Activated CD4-positive, alpha-beta memory T cell treated with anti-CD3 and anti-CD28 coated beads, Interleukin-2, amount 10 ng/mL, durations not matched to agents 7 days and 5 days (primary cell): ENCODE data around the gene SMAD7. TPM values are rescaled to one million over a fixed set of nuclear protein-coding genes. Genes with fewer than 3 reads are reported as not detected.

Experiments used
- CTCF ChIA-PET: fragments of 350-600 bp; sonication (Branson Sonifier 250); formaldehyde crosslinking; loops from one replicate; lab custom pipeline; 2021; ENCODE audit warnings: antibody characterized with exemption, inconsistent platforms; lab: Charles Lee
- POLR2A ChIA-PET: fragments of 350-600 bp; sonication (Branson Sonifier 250); formaldehyde crosslinking; loops from one replicate; lab custom pipeline; 2021; ENCODE audit warnings: antibody characterized with exemption; lab: Charles Lee
- DNase-seq: peaks from one replicate; pipeline ENCODE4 v3.0.0-alpha.2; 2020
- H3K27ac Mint-ChIP-seq: one replicate; pipeline ENCODE4 v1.8.0; 2021; ENCODE audit warnings: mild to moderate bottlenecking, mixed read lengths
- H3K27me3 Mint-ChIP-seq: one replicate; pipeline ENCODE4 v1.8.0; 2021; ENCODE audit warnings: mixed read lengths
- H3K36me3 Mint-ChIP-seq: one replicate; pipeline ENCODE4 v1.8.0; 2021; ENCODE audit warnings: low read depth, mixed read lengths
- H3K4me1 Mint-ChIP-seq: one replicate; pipeline ENCODE4 v1.8.0; 2021; ENCODE audit warnings: mixed read lengths
- H3K4me3 Mint-ChIP-seq: one replicate; pipeline ENCODE4 v1.8.0; 2021; ENCODE audit warnings: mild to moderate bottlenecking, mixed read lengths
- H3K9me3 Mint-ChIP-seq: one replicate; pipeline ENCODE4 v1.8.0; 2021; ENCODE audit warnings: mixed read lengths
- total RNA-seq, 2 experiments: library from RNA; stranded (reverse); gene quantifications; one replicate each; pipeline ENCODE4 v1.2.3, GENCODE V29; 2021

The SMAD7 gene, protein sequence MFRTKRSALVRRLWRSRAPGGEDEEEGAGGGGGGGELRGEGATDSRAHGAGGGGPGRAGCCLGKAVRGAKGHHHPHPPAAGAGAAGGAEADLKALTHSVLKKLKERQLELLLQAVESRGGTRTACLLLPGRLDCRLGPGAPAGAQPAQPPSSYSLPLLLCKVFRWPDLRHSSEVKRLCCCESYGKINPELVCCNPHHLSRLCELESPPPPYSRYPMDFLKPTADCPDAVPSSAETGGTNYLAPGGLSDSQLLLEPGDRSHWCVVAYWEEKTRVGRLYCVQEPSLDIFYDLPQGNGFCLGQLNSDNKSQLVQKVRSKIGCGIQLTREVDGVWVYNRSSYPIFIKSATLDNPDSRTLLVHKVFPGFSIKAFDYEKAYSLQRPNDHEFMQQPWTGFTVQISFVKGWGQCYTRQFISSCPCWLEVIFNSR
- 10 to 100 TPM; 30.0 to 31.0 TPM for total RNA-seq

DNA sequence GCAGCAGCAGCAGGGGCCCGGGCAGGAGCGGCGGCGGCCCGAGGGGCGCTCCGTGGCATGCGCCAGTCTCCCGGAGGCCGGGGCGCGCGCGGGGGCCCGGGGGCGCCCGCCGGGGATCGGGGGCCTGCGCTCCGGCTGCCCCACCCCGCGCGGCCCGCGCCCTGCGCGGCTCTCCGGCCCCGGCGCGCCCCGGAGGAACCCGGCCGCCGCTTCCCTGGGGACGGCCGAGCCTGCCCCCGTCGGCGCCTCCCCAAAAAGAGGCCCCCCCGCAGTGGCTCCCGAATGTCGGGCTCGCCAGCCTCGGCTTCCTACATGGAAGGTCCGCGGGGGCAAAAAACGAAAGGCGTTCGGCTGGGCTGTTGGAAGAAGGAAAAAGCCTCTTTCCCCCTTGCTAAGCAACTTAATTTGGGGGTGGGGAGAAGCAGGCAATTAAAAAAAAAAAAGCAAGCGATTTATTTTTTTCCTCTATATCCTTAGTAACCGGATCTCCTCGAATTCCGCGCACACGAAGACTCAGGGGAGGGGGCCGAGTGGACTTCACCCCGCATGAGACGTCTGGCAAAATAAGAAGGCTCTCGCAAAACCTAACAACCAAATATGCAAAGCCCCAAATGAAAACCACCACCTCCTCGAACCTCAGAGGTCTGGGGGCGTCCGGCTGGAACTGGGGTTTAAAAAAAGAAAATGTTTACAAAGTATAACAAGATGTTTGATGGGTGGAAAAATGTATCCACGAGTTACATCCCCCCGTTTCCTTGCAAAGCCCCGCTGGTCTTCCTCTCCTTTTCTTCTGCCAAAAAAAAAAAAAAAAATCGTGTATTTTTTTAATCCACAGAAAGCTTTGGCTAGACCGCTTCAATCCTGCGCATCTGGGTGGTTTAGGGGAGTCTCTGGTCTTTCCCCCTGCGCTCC, at the start of gene SMAD7:
Gene SMAD7, minus strand, starts transcription at position 430 of the 912 bp plus-strand sequence. CDS start 541 bp downstream, outside the sequence.
- peak within 1 kb of the TSS; percentile 99 for H3K4me3 Mint-ChIP-seq
- peaks cover 38% of the 10 kb centered on the region for H3K36me3 Mint-ChIP-seq
- peaks cover 47% of the 10 kb centered on the region for H3K4me1 Mint-ChIP-seq
- DNase-seq: no peak
- no peaks in the 10 kb centered on the region for H3K9me3 Mint-ChIP-seq
- H3K27ac Mint-ChIP-seq: peak within 1 kb of the TSS; percentile 84
- no peaks in the 10 kb centered on the region for H3K27me3 Mint-ChIP-seq
- CTCF ChIA-PET: interaction anchor here (0.7 to 1.2 kb wide), 4 partner anchors 12 to 212 kb away, joined by 3 read pairs; no protein-coding TSS in a partner anchor
- POLR2A ChIA-PET: interaction anchor here (0.7 to 3.1 kb wide), 13 partner anchors 9 to 537 kb away, joined by 3 to 37 read pairs (median 8); no protein-coding TSS in a partner anchor

DNA sequence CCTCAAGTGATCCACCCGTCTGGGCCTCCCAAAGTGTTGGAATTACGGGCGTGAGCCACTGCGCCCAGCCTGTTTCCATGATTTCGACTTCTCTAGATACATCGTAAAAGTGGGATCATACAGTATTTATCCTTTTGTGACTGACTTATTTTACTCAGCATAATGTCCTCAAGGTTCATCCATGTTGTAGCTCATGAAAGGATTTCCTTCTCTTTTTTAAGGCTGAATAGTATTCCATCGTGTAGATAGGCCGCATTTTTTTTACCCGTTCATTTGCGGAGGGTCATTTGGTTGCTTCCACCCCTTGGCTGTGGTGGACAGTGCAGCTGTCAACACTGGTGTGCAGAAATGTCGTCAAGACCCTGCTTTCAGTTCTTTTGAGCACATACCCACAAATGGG, 48.8 kb upstream of the SMAD7 start:
- ChIA-PET CTCF (no interaction called here), POLR2A (no interaction called here)
- no peak for DNase-seq
- peaks cover 12% of the 10 kb centered on the region for H3K4me1 Mint-ChIP-seq
- peaks cover 9% of the 10 kb centered on the region for H3K27me3 Mint-ChIP-seq
- H3K4me3 Mint-ChIP-seq: no peak overlapping the region
- H3K36me3 Mint-ChIP-seq: no peaks in the 10 kb centered on the region
- H3K27ac Mint-ChIP-seq: no peak overlapping the region
- H3K9me3 Mint-ChIP-seq: no peaks in the 10 kb centered on the region

DNA sequence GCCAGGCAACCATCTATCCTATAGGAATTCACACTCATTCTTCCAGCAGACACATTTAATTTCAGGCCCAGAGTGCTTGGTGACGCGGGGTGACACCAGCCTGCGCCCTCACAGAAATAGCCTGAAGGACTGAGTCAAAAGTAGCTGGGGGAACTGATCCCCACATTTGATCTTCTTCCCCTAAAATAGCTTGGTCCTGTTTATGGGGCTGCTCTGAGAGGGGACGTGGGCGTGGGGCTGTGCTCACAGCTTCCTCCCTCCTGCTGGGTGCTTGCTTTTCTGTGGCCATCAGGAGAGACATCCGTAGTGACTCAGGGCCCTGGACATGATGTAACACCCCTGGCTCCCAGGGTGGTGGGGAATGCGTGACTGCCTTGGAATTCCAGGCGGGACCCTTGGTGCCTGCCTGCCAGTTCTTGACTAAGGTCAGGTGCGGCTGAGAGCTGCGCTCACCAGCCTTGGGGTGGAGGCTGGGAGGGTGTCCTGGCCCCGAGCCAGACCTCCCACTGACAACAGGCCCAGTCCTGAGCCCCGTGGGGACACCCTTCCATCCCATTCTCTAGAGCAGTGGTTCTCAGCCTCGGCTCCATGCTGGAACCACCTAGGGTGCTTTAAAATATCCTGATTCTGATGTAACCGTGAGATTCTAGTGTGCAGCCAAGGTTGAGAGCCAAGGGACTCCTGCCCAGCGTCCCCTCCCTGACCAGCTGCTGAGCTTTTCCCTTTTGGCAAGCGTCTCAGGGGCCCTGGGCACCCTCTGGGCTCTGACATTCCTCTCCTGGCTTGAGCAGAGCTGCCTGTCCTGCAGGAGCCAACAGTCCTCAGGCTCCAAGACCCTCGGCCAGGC, 47.4 kb upstream of the SMAD7 start:
- Mint-ChIP-seq H3K4me3 (no peak overlapping the region), H3K36me3 (no peaks in the 10 kb centered on the region), H3K9me3 (no peaks in the 10 kb centered on the region), H3K27me3 (peaks cover 1% of the 10 kb centered on the region), H3K27ac (no peak overlapping the region), H3K4me1 (peaks cover 12% of the 10 kb centered on the region)
- CTCF ChIA-PET: interaction anchor here (1.8 kb wide), 1 partner anchor 221 kb away, joined by 3 read pairs; no protein-coding TSS in a partner anchor
- DNase-seq: no peak
- POLR2A ChIA-PET: no interaction called here

DNA sequence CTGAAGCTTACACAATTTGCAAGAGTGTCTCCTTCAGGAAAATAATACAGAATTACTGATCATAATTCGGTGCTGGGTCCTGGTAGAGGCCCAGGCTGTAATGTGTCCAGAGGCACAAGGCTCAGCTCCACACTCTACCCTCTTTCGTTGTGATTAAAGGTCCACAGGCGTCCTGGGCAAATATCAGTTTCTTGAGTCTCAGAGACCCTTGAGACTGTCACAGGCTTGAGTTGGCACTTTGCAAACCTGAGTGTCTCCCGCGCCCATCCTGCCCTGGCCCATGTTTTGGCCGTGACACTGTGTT, 46.9 kb upstream of the SMAD7 start:
- peaks cover 12% of the 10 kb centered on the region for H3K4me1 Mint-ChIP-seq
- peaks cover 4% of the 10 kb centered on the region for H3K27me3 Mint-ChIP-seq
- no peaks in the 10 kb centered on the region for H3K36me3 Mint-ChIP-seq
- no peak for DNase-seq
- no peak overlapping the region for H3K27ac Mint-ChIP-seq
- ChIA-PET POLR2A (interaction anchor here (1.0 to 1.1 kb wide), 2 partner anchors 57 to 163 kb away, joined by 4 to 5 read pairs; no protein-coding TSS in a partner anchor), CTCF (interaction anchor here (0.9 to 1.8 kb wide), 2 partner anchors 221 to 286 kb away, joined by 3 to 5 read pairs; no protein-coding TSS in a partner anchor)
- no peak overlapping the region for H3K4me3 Mint-ChIP-seq
- no peaks in the 10 kb centered on the region for H3K9me3 Mint-ChIP-seq

DNA sequence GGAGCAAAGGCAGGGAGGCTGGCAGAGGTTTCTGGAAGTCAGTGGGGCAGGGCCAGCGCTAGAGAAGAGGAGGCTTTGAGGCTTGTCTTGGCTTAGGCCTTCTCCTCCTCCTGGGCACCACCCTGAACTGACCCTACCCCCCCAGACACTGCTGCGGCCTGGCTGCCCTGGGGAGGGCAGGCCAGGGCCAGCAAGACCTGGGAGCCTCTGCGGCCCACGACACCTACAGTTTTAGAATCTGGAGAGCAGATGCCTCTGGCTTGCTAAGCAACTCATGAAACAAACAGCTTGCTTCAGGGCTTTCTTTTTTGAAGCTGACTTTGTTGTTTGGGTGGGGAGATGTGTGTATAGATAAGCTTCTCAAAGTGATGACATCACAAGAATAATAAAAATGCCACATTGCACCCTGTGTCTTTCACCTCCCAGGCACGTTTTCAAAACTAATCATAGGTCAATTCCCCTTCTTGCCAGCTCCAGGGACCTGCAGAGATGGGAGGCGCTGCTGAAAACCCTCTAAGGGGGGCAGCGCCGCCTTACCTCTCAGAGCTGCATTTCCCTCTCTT, 46.2 kb upstream of the SMAD7 start:
- Mint-ChIP-seq H3K9me3 (no peaks in the 10 kb centered on the region), H3K36me3 (no peaks in the 10 kb centered on the region), H3K4me3 (no peak overlapping the region), H3K4me1 (peaks cover 12% of the 10 kb centered on the region), H3K27ac (no peak overlapping the region), H3K27me3 (peaks cover 4% of the 10 kb centered on the region)
- ChIA-PET CTCF (interaction anchor here (0.9 to 1.8 kb wide), 2 partner anchors 220 to 286 kb away, joined by 3 to 5 read pairs; no protein-coding TSS in a partner anchor), POLR2A (interaction anchor here (1.0 to 1.1 kb wide), 2 partner anchors 56 to 162 kb away, joined by 4 to 5 read pairs; no protein-coding TSS in a partner anchor)
- no peak for DNase-seq

DNA sequence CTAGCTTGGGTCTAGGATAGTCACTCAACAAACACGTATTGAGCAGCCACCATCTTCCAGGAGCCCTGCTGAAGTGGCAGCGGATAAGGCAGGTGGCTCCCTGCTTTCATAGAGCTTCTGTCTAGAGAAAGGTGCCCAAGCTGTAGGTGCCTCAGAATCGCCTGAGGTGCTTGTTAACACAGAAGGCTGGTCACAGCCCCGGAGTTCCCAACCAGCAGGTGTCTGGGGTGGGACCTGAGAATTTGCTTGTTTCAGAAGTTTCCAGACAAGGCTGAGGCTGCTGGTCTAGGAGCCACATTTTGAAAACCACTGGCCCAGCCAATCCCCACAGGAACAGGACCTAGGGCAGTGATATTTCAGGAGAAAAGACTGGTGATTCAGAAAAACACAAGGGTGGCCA, 45.3 kb upstream of the SMAD7 start:
- Mint-ChIP-seq H3K36me3 (no peaks in the 10 kb centered on the region), H3K9me3 (no peaks in the 10 kb centered on the region), H3K4me3 (no peak overlapping the region), H3K27ac (no peak overlapping the region), H3K27me3 (peaks cover 4% of the 10 kb centered on the region), H3K4me1 (peaks cover 12% of the 10 kb centered on the region)
- ChIA-PET POLR2A (no interaction called here), CTCF (no interaction called here)
- DNase-seq: no peak

DNA sequence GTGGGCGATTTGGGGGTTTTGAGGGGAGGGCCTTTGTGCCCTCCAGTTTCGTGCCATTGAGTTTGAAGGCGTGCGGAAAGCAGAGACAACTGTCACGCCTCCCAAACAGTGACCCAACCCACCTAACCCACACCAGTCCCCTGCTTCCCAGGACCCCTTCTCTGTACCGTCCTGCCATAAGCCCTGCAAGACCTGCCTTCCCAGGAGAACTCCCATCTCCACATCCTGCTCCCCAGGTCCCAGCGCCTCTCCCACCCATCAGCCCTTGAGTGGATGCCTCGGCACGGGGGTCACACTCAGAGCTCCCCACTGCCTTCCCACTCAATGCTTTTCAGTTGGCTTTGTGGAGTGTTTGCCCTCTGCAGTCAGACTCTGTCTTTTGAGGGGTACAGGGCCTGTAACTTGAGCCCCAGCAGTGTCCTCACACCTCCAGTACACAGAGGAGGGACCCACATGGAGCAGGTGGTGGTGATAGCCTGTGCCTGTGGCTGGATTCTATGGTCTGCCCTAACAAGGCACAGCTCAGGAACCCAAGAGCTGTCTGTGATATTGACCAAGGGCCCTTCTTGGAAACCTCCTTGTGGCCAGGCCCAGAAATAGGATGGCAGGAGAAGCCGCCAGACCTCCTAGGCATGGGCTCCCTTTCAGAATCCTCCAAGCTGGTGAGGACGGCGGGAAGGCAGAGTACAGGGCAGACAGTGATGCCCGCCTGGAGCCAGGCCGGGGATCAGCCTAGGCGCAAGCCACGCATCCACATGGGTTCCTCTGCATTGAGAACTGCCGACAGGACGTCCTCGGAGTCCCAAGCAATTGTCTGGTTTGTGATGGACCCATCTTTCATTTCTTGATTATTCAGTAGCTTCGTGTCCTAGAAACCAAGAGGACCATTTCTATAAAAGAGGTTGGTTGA, 44.4 kb upstream of the SMAD7 start:
- H3K36me3 Mint-ChIP-seq: no peaks in the 10 kb centered on the region
- no peak overlapping the region for H3K4me3 Mint-ChIP-seq
- peaks cover 16% of the 10 kb centered on the region for H3K4me1 Mint-ChIP-seq
- H3K27ac Mint-ChIP-seq: no peak overlapping the region
- CTCF ChIA-PET: no interaction called here
- peaks cover 4% of the 10 kb centered on the region for H3K27me3 Mint-ChIP-seq
- POLR2A ChIA-PET: no interaction called here
- DNase-seq: no peak
- H3K9me3 Mint-ChIP-seq: no peaks in the 10 kb centered on the region

DNA sequence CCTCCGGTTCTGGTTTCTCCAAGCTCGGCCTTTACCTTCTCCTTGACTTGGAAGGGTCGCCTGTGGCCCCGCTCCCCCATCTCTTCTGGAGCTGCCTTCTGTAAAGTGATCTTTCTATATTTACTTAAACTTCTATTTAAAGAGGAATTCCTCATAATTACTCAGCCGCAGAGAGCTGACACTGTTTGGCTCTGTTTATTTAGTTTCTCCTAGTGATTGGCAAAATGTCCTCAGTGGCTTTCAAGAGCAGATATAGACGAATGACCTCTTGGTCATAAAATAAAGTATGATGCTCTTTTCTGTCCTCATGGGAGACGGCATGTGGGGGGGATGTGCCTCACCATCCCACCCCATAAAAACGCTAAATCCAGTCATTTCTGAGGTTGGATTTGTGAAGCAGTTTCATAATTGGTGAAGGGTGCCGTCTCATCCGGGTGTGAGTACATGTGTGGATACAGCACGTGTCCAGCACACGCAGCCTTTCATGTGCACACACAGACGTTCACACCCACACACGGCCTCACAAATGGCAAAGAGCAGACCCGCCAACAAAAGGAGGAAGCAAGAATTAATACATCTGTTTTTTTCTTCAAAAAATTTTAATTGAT, 43.4 kb upstream of the SMAD7 start:
- no peaks in the 10 kb centered on the region for H3K9me3 Mint-ChIP-seq
- H3K4me3 Mint-ChIP-seq: no peak overlapping the region
- no peaks in the 10 kb centered on the region for H3K36me3 Mint-ChIP-seq
- peaks cover 16% of the 10 kb centered on the region for H3K4me1 Mint-ChIP-seq
- POLR2A ChIA-PET: no interaction called here
- no peak overlapping the region for H3K27ac Mint-ChIP-seq
- no peak for DNase-seq
- CTCF ChIA-PET: no interaction called here
- peaks cover 4% of the 10 kb centered on the region for H3K27me3 Mint-ChIP-seq

DNA sequence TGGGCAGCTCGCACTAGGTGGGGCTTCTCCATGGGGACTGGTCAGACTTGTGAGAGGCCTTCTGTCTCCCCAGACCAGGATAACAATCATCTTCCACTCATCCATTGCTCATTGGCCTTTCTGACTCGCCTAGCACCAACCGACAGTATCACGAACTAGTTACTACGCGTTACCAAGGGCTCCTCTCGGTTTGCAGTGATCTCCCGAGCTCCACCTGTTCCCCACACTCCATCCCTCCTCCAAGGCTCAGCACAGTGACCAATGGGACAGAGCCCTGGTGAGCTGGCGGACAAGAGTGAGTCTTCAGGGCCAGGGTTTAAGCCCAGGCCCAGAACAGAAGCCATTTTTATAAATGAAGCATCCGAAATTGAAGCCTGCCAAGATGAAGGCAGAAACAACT, 42.8 kb upstream of the SMAD7 start:
- CTCF ChIA-PET: no interaction called here
- no peaks in the 10 kb centered on the region for H3K9me3 Mint-ChIP-seq
- H3K36me3 Mint-ChIP-seq: no peaks in the 10 kb centered on the region
- peaks cover 16% of the 10 kb centered on the region for H3K4me1 Mint-ChIP-seq
- H3K27me3 Mint-ChIP-seq: peaks cover 4% of the 10 kb centered on the region
- no peak overlapping the region for H3K4me3 Mint-ChIP-seq
- DNase-seq: no peak
- H3K27ac Mint-ChIP-seq: no peak overlapping the region
- POLR2A ChIA-PET: no interaction called here

DNA sequence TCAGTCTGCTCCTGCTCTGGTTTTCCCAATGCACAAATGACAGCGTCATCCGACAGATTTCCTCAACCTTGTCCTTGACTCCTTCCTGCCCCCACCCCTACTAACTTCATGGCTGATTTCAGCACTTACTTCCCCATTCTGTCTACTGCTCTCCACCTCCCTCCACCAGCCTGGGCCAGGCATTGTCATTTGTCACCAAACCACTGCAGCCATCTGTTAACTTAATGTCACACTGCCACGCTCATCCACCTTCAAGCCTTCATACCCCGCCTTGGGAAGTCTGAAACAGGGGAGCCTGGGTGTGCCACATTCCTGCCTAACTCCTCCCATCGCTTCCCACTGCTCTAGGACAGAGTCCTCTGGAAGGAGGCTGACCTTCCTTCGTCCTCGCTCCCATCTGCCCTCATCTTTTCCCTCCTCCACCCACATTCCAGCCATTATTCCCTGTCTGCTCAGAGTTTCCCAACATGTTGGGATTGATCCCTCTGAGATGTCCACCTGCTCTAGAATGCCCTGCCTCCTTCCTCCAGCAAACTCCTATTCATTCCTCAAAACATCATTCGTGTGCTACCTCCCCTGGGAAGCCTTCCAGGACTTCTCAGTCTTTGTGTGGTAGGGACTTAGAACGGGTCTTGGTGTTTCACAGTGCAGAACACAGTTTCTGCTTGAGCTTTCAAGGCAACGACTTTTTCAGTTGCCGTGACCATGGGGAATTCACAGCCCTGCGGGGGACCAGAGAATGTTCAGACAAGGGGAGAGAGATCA, 42.2 kb upstream of the SMAD7 start:
- DNase-seq: no peak
- ChIA-PET POLR2A (no interaction called here), CTCF (no interaction called here)
- H3K36me3 Mint-ChIP-seq: no peaks in the 10 kb centered on the region
- peaks cover 16% of the 10 kb centered on the region for H3K4me1 Mint-ChIP-seq
- no peak overlapping the region for H3K27ac Mint-ChIP-seq
- no peaks in the 10 kb centered on the region for H3K9me3 Mint-ChIP-seq
- no peak overlapping the region for H3K4me3 Mint-ChIP-seq
- peaks cover 4% of the 10 kb centered on the region for H3K27me3 Mint-ChIP-seq

DNA sequence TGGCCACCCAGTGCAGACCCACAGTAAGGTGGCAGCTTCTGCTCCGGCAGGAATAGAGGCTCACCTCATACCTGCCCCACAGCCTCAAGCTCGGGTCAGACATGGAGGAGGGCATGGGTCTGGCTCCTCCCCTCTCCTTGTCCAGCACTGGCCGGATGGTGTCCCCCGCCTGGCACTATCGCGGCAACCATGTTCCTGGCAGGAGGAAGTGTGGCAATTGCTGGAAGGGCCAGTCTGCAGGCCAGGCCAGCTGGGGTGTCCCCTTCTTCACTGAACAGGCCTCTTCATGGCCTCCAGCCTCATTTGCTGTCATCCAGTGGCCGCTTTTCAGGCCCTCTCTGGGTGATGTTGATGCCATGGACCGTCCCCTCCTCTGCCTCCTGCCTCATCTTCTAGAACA, 41.4 kb upstream of the SMAD7 start:
- Mint-ChIP-seq H3K27ac (no peak overlapping the region), H3K4me3 (no peak overlapping the region), H3K4me1 (peaks cover 12% of the 10 kb centered on the region), H3K9me3 (no peaks in the 10 kb centered on the region), H3K36me3 (no peaks in the 10 kb centered on the region), H3K27me3 (peaks cover 4% of the 10 kb centered on the region)
- no peak for DNase-seq
- POLR2A ChIA-PET: no interaction called here
- CTCF ChIA-PET: no interaction called here
